Epithelial cell of esophagus (primary cell): Measurements from ENCODE around the gene GABBR1.

Experiments
- DNase-seq: peaks from one replicate; pipeline ENCODE4 v3.0.0; 2010; ENCODE audit warnings: low read depth
- H3K4me3 ChIP-seq: 2 replicates; pipeline ENCODE4 v1.5.1; 2011; ENCODE audit warnings: mild to moderate bottlenecking, low read length, control low read depth
- CTCF ChIP-seq: IDR thresholded peaks from 2 replicates; pipeline ENCODE4 v1.5.1; 2011; ENCODE audit warnings: low read depth, mild to moderate bottlenecking, low read length, control low read depth, inconsistent platforms; ENCODE audit not compliant: insufficient read depth; ENCODE audit errors: missing control alignments

Gene GABBR1

GRCh38 chr6:29632789-29633533 lies at the start of gene GABBR1:
Gene GABBR1, minus strand, starts transcription at chr6:29633183. Its CDS starts 798 bp downstream, at chr6:29632385.
- no peak for TF ChIP-seq CTCF
- peak; percentile 90 for DNase-seq
- H3K4me3 ChIP-seq = peak within 1 kb of the TSS; percentile 57

DNA sequence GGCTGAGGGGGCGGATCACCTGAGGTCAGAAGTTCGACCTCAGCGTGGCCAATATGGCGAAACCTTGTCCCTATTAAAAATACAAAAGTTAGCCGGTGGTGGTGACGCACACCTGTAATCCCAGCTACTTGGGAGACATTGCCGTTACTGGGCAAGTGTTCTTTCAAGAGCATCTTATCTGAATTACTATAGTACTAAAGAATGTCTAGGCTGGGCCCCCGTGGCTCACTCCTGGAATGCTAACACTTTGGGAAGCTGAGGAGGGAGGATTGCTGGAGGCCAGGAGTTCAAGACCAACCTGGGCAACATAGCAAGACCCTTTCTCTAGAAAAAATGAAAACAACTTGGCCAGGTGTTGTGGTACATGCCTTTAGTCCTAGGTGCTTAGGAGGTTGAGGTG lies 48.8 kb upstream of the GABBR1 start:
- TF ChIP-seq CTCF = no peak
- DNase-seq = no peak
- H3K4me3 ChIP-seq = no peak overlapping the region

GRCh38 chr6:29680904-29681303 lies 47.9 kb upstream of the GABBR1 start, which contains the start of gene ZFP57:
Gene ZFP57, minus strand, starts transcription at chr6:29681152. Its CDS starts 4,149 bp downstream, at chr6:29677003.
- H3K4me3 ChIP-seq = no peak within 1 kb of the TSS
- TF ChIP-seq CTCF = no peak
- no peak for DNase-seq

GRCh38 chr6:29680416-29680815 lies 47.4 kb upstream of the GABBR1 start:
- DNase-seq = no peak
- H3K4me3 ChIP-seq = no peak overlapping the region
- TF ChIP-seq CTCF = no peak

DNA sequence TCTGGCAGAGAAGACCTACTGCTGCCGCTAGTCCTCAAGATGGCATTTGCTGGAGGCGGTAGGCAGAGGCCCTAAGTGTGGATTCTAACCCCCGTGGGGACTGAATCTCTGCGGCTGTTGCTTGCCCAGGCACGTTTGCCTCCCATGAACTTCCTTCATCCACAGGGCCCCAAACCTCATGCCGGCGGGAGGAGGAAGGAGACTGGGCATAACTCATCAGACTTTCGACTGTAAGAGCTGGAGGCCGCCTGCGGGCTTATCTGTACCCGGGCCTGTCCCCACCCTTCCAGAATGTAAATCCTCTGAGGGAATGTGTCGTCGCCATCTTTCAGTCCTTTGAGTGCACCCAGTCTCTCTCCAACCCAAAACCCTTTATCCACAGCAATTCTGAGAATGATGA lies 47.0 kb upstream of the GABBR1 start:
- peak; percentile 82 for DNase-seq
- no peak for TF ChIP-seq CTCF
- H3K4me3 ChIP-seq = no peak overlapping the region

DNA sequence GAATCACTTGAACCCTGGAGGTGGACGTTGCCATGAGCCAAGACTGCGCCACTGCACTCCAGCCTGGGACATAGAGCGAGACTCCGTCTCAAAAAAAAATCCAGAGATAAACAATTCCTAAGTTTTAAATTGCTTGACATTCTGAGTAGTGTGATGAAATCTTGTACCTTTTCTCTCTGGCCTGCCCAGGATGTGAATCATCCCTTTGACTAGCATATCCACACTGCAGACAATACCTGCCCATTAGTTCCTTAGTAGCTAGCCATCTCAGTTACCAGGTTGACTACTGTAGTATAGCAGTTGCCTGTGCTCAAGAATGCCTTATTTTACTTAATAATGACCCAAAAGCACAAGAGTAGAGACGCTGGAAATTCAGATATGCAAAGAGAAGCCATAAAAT lies 45.1 kb upstream of the GABBR1 start:
- no peak overlapping the region for H3K4me3 ChIP-seq
- DNase-seq = peak; percentile 91
- TF ChIP-seq CTCF = no peak
